Smooth muscle cell (in vitro differentiated cells): ENCODE data around the gene COQ9. TPM values are rescaled to one million over a fixed set of nuclear protein-coding genes. Genes with fewer than 3 reads are reported as not detected.

Experiments
- DNase-seq: peaks from one replicate; lab custom pipeline; 2025; ENCODE audit not compliant: unreplicated experiment; lab: John Stamatoyannopoulos, UW
- H2AFZ ChIP-seq: fragments of 200-600 bp; sonication (generic); 2 replicates; pipeline ENCODE4 v1.6.0; 2016; ENCODE audit warnings: antibody characterized with exemption, low read depth, mild to moderate bottlenecking
- H3F3A ChIP-seq: fragments of 200-600 bp; sonication (generic); 2 replicates; pipeline ENCODE4 v1.6.0; 2017; ENCODE audit warnings: antibody characterized with exemption, low read depth
- H3K27ac ChIP-seq: fragments of 200-600 bp; sonication (generic); 2 replicates; pipeline ENCODE4 v1.5.1; 2016; ENCODE audit warnings: low read depth, mild to moderate bottlenecking
- H3K27me3 ChIP-seq: fragments of 200-600 bp; sonication (generic); 2 replicates; pipeline ENCODE4 v1.6.1; 2016; ENCODE audit warnings: low read depth, mild to moderate bottlenecking
- H3K36me3 ChIP-seq: fragments of 200-600 bp; sonication (generic); 2 replicates; pipeline ENCODE4 v1.5.1; 2016; ENCODE audit warnings: low read depth
- H3K4me1 ChIP-seq: fragments of 200-600 bp; sonication (generic); 2 replicates; pipeline ENCODE4 v1.5.1; 2016; ENCODE audit warnings: low read depth
- H3K4me2 ChIP-seq: fragments of 200-600 bp; sonication (generic); 2 replicates; pipeline ENCODE4 v1.6.0; 2016; ENCODE audit warnings: mild to moderate bottlenecking
- H3K4me3 ChIP-seq: fragments of 200-600 bp; sonication (generic); 2 replicates; pipeline ENCODE4 v1.5.1; 2016; ENCODE audit warnings: mild to moderate bottlenecking
- H3K79me2 ChIP-seq: fragments of 200-600 bp; sonication (generic); 2 replicates; pipeline ENCODE4 v1.6.0; 2016; ENCODE audit warnings: low read depth, mild to moderate bottlenecking
- H3K9ac ChIP-seq: fragments of 200-600 bp; sonication (generic); 2 replicates; pipeline ENCODE4 v1.6.0; 2016; ENCODE audit warnings: low read depth
- H3K9me3 ChIP-seq: fragments of 200-600 bp; sonication (generic); replicated peaks from 2 replicates; pipeline ENCODE4 v1.5.1; 2016; ENCODE audit warnings: low read depth
- H4K20me1 ChIP-seq: fragments of 200-600 bp; sonication (generic); 2 replicates; pipeline ENCODE4 v1.6.0; 2016; ENCODE audit warnings: low read depth
- WGBS: methylation state at CpG from one replicate; pipeline ENCODE4 v1.1.7; 2016; ENCODE audit warnings: low lambda C conversion rate; 5-methylcytosine and 5-hydroxymethylcytosine counted together
- polyA plus RNA-seq: library from polyadenylated mRNA; unstranded; fragments of >200 nt; fragmentation: Nextera tagmentation; extraction: Ambion mirVana; gene quantifications from 2 replicates; pipeline ENCODE4 v1.2.1, GENCODE V29; 2016
- total RNA-seq: library from RNA; depleted of rRNA; stranded (reverse); fragments of >200 nt; gene quantifications from 2 replicates; pipeline ENCODE4 v1.2.3, GENCODE V29; 2014
- TF ChIP-seq, protein P1 (sequence below): fragments of 200-600 bp; sonication (generic); IDR thresholded peaks from 2 replicates; pipeline ENCODE4 v1.5.1; 2017; ENCODE audit warnings: borderline replicate concordance, mild to moderate bottlenecking, antibody characterized with exemption; ENCODE audit not compliant: insufficient read depth, poor library complexity, severe bottlenecking

Gene COQ9
- total and polyA plus RNA-seq, 2 experiments from 2014 or later: 34.7 to 62.1 TPM

DNA sequence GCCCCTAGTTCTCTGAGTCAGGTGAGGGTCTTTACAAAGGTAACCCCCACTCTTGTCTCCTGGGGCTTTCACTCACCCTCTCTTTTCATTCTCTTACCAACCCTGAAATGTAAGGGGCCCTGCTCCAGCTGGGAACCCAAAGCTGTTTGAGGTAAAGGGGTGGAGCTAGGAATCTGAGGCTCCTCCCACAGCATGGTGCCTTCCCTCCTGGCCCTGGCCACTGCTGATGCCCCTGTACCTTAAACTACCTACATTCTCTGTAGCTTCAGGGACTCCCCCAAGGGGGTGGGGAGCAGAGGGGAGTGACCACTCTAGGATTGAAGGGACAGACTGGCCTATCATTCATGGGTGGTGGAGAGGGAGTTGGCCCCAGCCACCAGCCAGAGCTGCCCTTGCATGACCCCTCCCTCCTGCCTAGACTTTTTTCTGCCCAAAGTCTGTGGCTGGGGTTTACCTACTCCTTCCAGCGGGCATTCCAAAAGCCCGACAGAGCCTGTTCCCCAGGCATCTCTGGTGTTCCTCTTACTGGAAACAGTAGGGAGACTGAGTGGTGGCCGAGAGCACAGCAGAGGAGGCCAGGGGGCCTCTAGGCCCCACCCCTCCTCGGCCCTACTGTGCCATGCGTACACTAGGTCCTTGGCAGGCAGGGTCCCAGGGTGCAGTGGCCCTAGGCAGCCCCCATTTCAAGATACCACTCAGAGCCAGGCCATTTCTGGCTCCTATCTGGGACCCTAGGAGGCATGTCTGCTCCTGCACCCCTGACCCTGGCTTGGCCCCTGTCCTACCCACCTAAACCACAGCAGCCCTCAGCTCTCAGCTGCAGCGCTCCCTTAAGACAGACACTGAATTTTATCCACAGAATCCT is 29.5 kb downstream of the COQ9 start:
- no peak overlapping the region for H2AFZ ChIP-seq
- H3K4me2 ChIP-seq: no peak overlapping the region
- H3K27ac ChIP-seq: no peak overlapping the region
- peaks cover 69% of the 10 kb centered on the region for H4K20me1 ChIP-seq
- 84% methylated on average over 6 of the region's 6 CpGs for WGBS
- peaks cover 46% of the 10 kb centered on the region for H3K79me2 ChIP-seq
- H3K4me1 ChIP-seq: peaks cover 30% of the 10 kb centered on the region
- no peaks in the 10 kb centered on the region for H3K36me3 ChIP-seq
- TF ChIP-seq, protein P1, sequence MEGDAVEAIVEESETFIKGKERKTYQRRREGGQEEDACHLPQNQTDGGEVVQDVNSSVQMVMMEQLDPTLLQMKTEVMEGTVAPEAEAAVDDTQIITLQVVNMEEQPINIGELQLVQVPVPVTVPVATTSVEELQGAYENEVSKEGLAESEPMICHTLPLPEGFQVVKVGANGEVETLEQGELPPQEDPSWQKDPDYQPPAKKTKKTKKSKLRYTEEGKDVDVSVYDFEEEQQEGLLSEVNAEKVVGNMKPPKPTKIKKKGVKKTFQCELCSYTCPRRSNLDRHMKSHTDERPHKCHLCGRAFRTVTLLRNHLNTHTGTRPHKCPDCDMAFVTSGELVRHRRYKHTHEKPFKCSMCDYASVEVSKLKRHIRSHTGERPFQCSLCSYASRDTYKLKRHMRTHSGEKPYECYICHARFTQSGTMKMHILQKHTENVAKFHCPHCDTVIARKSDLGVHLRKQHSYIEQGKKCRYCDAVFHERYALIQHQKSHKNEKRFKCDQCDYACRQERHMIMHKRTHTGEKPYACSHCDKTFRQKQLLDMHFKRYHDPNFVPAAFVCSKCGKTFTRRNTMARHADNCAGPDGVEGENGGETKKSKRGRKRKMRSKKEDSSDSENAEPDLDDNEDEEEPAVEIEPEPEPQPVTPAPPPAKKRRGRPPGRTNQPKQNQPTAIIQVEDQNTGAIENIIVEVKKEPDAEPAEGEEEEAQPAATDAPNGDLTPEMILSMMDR: no peak
- H3K27me3 ChIP-seq: no peaks in the 10 kb centered on the region
- H3F3A ChIP-seq: peaks cover 14% of the 10 kb centered on the region
- no peak overlapping the region for H3K9ac ChIP-seq
- DNase-seq: no peak
- H3K4me3 ChIP-seq: no peak overlapping the region
- no peaks in the 10 kb centered on the region for H3K9me3 ChIP-seq

DNA sequence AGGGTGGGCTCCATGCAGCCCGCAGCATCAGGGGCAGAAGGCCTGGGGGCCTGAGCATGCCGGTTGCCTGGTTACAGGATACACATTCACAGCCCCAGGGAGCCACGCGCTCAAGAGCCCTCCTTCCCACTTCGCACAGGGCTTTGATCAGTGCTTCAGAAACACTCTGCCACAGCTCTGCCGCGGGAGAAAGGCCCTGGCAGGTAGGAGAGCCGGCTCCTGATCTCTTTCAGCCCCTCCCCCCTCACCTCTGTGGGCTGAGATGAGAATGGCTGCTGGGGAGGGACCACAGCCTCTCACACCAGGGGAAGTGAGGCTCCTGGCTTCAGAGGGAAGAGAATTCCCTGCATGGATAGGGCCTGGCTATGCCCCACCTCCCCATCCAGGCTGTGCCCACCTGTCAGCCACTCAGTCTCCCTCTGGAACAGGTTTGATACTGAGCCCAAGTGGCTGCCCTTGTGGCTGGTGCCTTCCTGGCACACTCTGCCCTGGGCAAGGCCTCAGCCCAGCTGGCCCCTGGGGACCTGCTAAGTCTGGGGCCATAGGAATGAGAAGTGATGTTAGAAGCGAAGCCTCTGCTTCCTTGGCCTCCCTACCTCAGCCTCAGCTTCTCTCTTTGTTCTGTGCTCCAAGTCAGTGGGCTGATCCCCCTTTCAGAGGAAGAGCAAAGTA is 30.4 kb downstream of the COQ9 start:
- H2AFZ ChIP-seq: no peak overlapping the region
- H4K20me1 ChIP-seq: peaks cover 65% of the 10 kb centered on the region
- no peak for DNase-seq
- H3F3A ChIP-seq: peaks cover 14% of the 10 kb centered on the region
- H3K9me3 ChIP-seq: no peaks in the 10 kb centered on the region
- peaks cover 30% of the 10 kb centered on the region for H3K4me1 ChIP-seq
- H3K4me3 ChIP-seq: no peak overlapping the region
- WGBS: 51% methylated on average over 9 of the region's 9 CpGs
- TF ChIP-seq, protein P1: no peak
- H3K27me3 ChIP-seq: no peaks in the 10 kb centered on the region
- peaks cover 53% of the 10 kb centered on the region for H3K79me2 ChIP-seq
- H3K27ac ChIP-seq: no peak overlapping the region
- no peak overlapping the region for H3K4me2 ChIP-seq
- H3K9ac ChIP-seq: no peak overlapping the region
- H3K36me3 ChIP-seq: no peaks in the 10 kb centered on the region

DNA sequence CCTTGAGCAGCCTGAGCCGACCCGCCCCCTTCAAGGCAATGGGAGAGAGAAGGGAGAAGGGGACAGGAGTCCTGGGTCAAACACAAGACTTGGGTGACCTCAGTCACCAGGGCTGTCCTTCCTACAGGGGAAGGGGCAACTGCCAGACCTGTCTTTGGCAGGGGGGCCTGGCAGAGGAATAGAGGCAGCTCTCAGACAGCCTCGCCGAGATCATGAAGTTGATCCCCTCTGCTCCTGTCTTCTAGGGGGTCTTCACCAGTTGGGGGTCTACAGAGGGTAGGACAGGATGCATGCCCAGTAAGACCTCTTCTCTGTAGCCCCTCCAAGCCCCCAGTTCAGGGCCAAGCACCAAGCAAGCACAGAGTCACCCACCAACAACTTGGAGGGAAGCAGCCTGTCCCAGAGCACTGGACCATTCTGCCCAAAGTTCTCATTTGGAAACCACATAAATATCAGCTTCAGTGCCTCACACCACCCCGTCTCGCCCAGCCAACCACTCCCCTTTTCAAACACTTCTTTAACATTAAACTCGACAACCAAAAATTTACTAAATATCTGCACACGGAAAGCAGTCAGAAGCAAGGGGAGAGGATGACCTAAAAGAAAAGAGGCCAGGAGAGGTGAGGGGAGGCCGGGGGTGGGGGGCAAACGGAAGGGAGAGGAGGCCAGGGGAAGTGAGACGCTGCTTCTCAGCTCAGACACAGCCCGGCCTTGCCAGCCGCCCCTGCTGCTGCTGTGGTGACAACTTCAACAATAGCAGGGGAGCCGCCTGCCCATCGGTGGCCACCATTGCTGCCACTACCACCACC is 31.3 kb downstream of the COQ9 start:
- Histone ChIP-seq H4K20me1 (peaks cover 70% of the 10 kb centered on the region), H3K27me3 (no peaks in the 10 kb centered on the region), H3K4me3 (peak overlapping the region; percentile 43), H3K9ac (no peak overlapping the region), H3K9me3 (no peaks in the 10 kb centered on the region), H3K4me2 (peak overlapping the region; percentile 83), H3K36me3 (no peaks in the 10 kb centered on the region), H2AFZ (no peak overlapping the region), H3F3A (peaks cover 14% of the 10 kb centered on the region), H3K79me2 (peaks cover 63% of the 10 kb centered on the region), H3K27ac (no peak overlapping the region), H3K4me1 (peaks cover 30% of the 10 kb centered on the region)
- TF ChIP-seq, protein P1: no peak
- no peak for DNase-seq
- WGBS: 65% methylated on average over 15 of the region's 15 CpGs
